HUDEP-2 (cell line): ENCODE data around the gene GRPEL2.

Experiments used
- DNase-seq, 76 experiments: peaks; one replicate each; lab custom pipeline; 2025; ENCODE audit not compliant: unreplicated experiment in 76 of 76; lab: John Stamatoyannopoulos, UW

GRPEL2 gene

DNA sequence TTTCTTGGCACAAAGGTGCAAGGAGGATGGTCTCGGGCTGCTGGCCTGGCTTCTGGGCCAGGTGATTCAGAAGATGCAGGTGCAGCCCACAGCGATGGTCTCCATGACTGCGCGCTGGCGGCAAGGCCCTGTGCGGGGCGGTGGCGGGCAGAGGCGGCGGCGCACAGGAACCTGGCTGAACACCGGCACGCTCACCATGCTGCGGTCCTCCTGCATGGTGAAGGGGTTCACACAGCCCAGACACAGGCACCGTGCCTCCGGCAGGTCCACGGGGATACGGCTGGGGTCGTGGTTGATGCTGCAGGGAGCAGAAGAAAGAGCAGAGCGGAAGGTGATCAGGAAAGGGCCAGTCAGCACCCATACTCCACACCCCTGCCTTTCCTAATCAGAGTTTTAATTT lies 29.0 kb downstream of the GRPEL2 start:
- DNase-seq = no peak

- DNase-seq = no peak
Observed at GRCh38 chr5:149374801-149375200, 29.5 kb downstream of the GRPEL2 start.

DNA sequence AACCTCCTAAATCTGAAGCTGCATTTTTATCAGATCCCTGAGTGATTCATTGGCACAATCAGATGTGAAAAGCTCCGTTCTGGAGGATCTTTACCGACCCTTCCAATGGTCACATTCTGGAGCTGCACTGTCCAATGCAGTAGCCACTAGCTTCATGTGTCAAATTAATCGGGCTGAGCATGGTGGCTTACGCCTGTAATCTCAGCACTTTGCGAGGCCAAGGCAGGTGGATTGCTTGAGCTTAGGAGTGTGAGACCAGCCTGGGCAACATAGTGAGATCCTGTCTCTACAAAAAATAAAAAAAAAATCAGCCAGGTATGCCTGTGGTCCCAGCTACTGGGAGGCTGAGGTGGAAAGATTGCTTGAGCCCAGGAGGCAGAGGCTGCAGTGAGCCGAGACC lies 30.1 kb downstream of the GRPEL2 start:
- no peak for DNase-seq

- DNase-seq = no peak
Observed at GRCh38 chr5:149376104-149376503, 30.8 kb downstream of the GRPEL2 start.

DNA sequence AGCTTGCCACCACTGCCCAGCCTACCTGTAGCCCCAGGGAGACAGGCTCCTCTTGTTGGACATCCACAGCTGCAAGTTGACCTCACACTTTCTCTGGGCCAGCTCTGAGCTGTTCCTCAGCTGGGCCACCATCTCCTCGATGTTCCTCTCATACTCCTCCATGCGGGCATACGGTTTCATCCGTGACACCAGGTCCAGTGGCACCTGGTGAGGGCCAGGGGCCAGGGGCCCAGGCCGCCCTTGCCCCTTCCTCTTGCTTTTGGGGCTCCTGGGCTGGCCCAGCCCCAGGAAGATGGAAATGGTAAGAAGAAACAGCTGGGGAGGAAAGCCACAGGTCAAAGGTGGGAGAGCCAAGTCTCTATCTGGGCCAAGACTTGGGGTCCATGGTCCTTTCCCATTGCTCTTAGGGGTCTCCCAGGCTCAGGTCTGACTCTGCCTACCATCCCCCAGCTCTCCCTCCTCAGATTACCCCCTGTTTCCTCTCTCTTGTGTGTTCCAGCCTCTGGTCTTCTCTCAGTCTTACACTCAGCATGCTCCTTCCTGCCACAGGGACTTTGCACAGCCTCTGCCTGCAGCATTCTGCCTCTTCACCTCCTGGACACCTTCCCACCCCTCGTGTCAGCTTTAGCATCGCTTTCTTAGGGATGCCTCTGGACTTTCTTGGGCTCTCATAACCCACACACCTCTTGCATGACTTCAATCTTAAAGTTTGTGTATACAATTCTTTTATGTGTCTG lies 31.6 kb downstream of the GRPEL2 start:
- DNase-seq = no peak

DNA sequence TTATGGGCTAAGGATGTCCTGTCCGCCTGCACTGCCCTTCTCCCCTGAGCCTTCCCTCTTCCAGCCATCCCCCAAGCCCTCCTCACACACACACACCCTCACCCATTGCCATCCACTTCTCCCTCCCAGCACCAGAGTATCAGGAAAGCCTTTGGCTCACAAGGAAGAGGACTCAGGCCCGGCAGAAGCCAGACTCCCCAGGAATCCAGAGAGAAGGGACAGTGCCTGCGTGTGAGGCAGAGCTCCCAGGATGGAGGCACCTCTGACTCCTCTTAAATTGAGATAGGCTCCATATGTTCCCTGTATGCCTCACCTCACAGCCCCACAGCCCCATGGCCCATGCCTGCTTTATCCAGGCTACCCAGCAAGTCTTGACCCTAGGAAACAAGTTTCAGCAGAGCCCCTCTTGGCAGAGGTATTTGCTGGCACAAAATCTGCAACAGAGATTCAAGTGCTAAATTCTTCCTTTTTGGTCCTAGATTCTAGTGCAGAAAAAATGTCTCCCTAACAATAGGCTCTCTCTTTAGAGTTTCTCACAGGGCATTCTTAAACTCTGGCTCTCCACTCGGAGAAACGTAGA lies 33.0 kb downstream of the GRPEL2 start:
- DNase-seq = no peak

DNA sequence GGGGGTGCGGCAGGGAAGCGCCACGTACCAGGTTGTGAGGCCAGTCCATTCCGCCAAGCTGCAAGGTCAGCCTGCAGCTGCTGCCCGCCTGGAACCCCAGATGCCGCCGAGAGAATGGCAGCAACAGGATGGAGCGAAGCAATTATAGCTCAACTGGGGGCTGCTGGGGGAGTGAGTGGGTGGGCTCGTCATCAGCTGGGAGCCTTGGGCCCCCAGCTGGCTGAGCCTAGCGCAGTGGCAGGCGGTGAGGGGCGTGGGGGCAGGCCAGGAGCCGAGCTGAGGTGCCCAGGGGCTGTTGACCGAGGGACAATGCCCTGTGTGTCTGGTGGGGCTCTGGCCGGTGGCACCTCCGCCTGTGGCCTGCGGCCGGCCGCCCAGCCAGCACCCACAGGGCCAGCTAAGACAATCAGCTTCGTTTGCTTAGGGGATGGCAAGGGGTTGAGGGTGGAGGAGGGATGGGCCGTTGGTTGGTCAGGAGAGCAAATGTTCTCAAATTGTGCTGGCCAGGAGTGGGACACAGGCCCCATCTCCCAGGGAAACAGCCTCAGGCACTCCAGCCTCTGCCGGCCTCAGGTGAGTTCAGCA lies 34.0 kb downstream of the GRPEL2 start, which contains the start of gene IL17B:
TSS of gene IL17B (minus strand) at position 116 of the 585 bp plus-strand sequence. CDS start at position 49, 67 bp downstream.
- no peak for DNase-seq

DNA sequence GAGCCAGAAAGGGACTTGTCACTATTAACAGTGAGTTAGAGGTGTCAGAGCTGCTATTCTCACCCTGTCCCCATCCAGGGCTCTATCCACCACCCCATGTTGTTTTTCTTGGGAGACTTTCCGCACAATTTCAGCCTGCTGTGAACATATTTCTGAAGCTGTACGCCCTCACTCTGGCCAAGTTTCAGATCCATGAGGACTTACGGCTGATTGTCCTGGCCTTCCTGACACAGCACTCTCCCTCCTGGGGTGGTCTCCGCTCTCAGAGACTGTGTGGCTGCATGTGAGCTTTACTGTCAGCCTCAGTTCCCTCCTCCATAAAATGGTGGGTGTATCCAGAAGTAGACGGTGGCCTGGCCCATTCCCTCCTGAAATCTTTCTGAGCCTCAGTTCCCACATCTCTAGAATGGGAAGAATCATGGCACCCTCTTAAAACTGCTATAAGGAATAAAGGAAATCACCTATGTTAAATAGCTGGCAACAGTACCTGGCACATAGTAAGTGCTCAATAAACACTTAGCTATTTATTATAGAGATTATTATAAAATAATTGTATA lies 34.6 kb downstream of the GRPEL2 start:
- DNase-seq = no peak

DNA sequence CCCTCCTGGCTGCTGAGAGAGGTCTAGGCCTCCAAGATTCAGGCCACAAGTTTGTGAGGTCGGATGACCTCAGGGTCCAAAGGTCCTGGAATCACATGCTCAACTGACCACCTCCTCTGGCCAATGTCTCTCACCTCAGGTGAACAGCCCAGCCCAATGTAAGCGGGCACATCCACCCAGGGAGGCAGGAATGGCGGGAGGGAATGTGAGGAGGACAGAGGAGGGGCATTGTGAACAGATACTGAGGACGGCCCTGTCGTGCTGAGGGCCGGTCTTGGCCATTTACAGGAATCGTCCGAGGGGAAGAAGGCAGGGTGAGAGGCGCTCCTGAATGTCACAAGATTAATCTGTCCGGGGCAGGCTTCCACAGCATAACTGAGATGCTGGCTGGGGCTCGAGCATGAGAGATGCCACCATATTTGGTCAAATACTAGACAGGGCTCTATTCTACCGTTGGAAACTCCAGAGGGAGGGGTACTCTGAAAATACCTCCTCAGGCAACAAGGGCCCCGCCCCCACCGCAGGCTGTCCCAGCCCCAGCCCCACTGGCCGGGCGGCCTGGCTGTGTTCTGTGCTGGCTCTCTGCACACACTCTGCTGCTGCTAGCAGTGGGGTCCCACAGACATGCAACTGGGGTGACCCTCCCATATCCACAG lies 35.3 kb downstream of the GRPEL2 start:
- no peak for DNase-seq

DNA sequence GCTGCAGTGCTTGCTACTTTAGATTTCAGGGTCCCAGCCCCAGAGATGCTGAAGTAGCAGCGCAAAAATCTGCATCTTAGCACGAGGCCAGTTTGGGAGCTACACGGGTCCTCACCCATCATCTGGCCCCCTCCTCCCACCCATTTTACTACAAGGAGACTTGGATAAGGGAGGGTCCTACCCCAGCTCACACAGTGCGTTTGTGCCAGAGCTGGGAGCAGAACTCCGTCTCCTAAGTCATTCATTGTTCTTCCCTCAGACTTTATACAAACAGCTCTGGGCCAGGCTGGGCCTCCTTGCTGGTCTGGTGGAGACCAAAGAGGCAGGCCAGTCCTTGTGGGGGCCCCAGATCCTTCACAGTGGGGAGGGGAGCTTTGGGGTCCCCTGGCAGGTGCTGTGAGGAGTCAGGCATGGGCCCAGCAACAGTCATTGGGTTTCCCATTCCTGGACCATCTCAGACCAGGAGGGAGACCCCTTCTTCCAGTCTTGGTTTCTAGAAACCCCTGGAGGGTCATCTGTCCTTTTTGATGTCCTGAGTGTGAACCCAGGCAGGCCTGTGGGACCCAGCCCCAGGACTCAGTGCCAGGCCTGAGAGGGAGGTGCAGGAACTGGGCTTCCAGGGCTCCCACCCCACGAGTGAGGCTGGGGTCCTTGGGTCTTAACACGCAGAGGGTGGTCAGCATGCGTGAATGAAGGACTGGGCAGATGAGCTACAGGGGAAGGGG lies 36.1 kb downstream of the GRPEL2 start:
- DNase-seq = peak in 1 of 76 experiments; percentile 34

- peak in 58 of 76 experiments; percentile 3 to 76 (median 40) for DNase-seq
Observed at GRCh38 chr5:149381986-149382338, 36.7 kb downstream of the GRPEL2 start.

GRCh38 chr5:149382517-149383220 lies 37.4 kb downstream of the GRPEL2 start:
- no peak for DNase-seq

DNA sequence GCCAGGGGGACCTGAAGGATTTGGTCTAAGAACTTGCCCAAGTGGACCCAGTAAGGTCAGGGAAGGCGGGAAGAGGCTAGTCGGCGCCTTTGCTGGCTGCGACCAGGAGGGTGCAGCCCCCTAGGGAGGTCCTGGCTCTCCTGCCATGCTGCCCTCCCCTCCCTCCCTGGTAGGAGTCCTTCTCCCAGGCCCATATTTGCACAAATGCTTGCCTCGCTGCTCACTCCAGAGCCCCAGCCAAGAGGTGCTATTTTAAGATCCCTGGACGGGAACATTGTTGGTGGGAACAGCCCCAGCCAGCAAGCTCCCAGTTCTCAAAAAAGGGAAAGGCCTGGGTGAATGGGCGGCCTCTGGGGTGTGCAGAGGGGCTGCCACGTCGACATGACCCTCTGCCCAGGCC lies 38.1 kb downstream of the GRPEL2 start:
- DNase-seq = no peak

- no peak for DNase-seq
Observed at GRCh38 chr5:149386166-149386565, 40.9 kb downstream of the GRPEL2 start.

DNA sequence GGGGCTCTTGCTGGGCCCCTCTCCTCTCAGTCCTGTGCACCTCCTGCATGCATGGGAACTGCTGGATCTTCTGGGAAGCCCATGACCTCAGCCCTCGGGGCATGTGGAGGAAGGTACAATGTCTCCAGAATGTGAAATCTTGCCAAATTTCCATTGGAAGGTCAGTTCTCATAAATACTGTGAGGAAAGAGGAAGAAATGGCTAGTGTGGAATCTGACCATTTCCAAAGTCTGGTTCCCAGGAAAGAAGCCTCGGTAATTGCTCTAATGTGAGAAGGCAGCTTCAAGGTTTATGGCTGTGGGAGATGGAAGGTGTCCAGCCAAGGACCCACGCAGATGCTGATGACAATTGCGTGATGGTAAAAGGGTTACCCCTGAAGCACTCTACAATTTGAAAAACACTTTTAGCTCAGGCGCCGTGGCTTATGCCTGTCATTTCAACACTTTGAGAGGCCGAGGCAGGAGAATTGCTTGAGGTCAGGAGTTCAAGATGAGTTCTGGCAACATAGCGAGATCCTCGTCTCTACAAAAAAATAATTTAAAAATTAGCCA lies 41.9 kb downstream of the GRPEL2 start:
- no peak for DNase-seq

GRCh38 chr5:149387982-149388381 lies 42.7 kb downstream of the GRPEL2 start:
- DNase-seq = no peak

- peak in 1 of 76 experiments; percentile 1 for DNase-seq
Observed at GRCh38 chr5:149388498-149389190, 43.3 kb downstream of the GRPEL2 start.

DNA sequence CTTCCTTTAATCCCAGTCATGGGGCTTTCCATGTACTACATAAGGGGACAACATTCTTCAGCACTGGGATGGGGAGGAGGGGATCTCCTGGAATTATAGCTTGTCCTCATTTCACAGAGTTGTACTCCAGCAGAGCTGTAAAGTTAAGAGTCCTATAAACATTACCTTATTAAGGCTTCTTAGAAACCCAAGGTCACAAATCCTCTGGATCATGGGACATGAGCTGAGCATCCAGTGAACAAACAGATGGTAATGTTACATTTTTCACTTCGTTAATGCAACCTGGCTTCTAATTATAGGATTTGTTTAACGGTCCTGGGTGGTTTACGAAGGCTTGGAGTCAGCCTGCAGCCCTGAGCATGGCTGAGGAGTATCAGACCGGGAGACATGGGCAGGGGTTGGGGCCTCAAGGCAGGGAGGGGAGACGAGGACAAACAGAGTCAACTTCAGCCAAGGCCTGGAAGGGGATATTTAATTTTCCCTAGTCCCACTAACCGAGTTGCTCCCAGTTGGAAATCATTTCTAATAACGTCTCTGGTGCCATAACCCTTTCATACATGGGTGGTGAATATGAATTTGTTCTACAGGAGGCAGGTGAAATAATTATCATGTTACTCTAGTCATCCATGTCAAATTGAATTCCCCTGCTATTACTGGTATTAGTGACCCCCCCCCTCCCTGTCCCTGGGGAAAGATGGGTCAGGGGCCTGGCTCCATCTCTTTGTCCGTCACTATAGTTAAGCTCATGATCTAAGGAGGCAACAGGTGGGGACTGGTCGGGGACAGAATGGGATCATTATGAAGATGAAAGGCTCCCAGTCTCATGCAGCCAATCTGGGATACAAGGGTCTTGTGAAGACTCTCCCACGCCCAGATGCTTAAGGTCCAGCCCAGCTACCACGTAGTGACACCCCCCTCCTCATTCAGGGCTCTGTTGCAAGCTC lies 44.5 kb downstream of the GRPEL2 start:
- no peak for DNase-seq
